Activated CD4-positive, alpha-beta T cell treated with anti-CD3 and anti-CD28 coated beads for 36 hours (primary cell): Measurements from ENCODE around the gene MBOAT2. TPM values are rescaled to one million over a fixed set of nuclear protein-coding genes. Genes with fewer than 3 reads are reported as not detected.
"Not testable (repeated sequence)": the region's sequence is repeated elsewhere in the genome, so short reads cannot be mapped to it uniquely, and the experiment has no call there.

ENCODE experiments used
- ATAC-seq: fragments of 200-7000 bp; cut with Tn5 transposase; one replicate; pipeline ENCODE4 v1.10.0; 2021; ENCODE audit warnings: mild to moderate bottlenecking, moderate library complexity
- CTCF ChIA-PET: fragments of 350-600 bp; sonication (Branson Sonifier 250); formaldehyde crosslinking; loops from one replicate; lab custom pipeline; 2021; ENCODE audit warnings: antibody characterized with exemption; lab: Charles Lee
- POLR2A ChIA-PET: fragments of 350-600 bp; sonication (Branson Sonifier 250); formaldehyde crosslinking; loops from one replicate; lab custom pipeline; 2021; ENCODE audit warnings: antibody characterized with exemption, inconsistent platforms; lab: Charles Lee
- DNase-seq: peaks from one replicate; pipeline ENCODE4 v3.0.0-alpha.2; 2020
- H3K27ac Mint-ChIP-seq: one replicate; pipeline ENCODE4 v1.8.0; 2021; ENCODE audit warnings: mixed read lengths
- H3K27me3 Mint-ChIP-seq: one replicate; pipeline ENCODE4 v1.8.0; 2021; ENCODE audit warnings: mixed read lengths
- H3K36me3 Mint-ChIP-seq: one replicate; pipeline ENCODE4 v1.8.0; 2021; ENCODE audit warnings: low read depth, mixed read lengths
- H3K4me1 Mint-ChIP-seq: one replicate; pipeline ENCODE4 v1.8.0; 2021; ENCODE audit warnings: mixed read lengths
- H3K4me3 Mint-ChIP-seq: one replicate; pipeline ENCODE4 v1.8.0; 2021; ENCODE audit warnings: mild to moderate bottlenecking, moderate library complexity, mixed read lengths
- H3K9me3 Mint-ChIP-seq: one replicate; pipeline ENCODE4 v1.8.0; 2021; ENCODE audit warnings: low read depth, mixed read lengths
- intact Hi-C, 2 experiments: fragments of 100-400 bp; cut with DNase I in 1 of 2; cut with micrococcal nuclease in 1 of 2; formaldehyde crosslinking; loops; one replicate each; pipeline versions ENCODE4 v1.14.2 to v1.15.1; 2022 to 2024; cut with DNase I, micrococcal nuclease
- total RNA-seq, 2 experiments: library from RNA; stranded (reverse); gene quantifications; one replicate each; pipeline ENCODE4 v1.2.3, GENCODE V29; 2021

Gene MBOAT2
- 1 to 10 TPM; 4.7 to 6.9 TPM for total RNA-seq

GRCh38 chr2:9003616-9004337, at the start of gene MBOAT2:
MBOAT2 (minus strand) TSS chr2:9003684; CDS start chr2:9003614, 70 bp downstream.
- DNase-seq (peak; percentile 89), ATAC-seq (peak; percentile 96)
- ChIA-PET CTCF (interaction anchor here (0.7 kb wide), 1 partner anchor 423 kb away, joined by 4 read pairs; no protein-coding TSS in a partner anchor), POLR2A (interaction anchor here (0.5 kb wide), 1 partner anchor 377 kb away, joined by 3 read pairs; no protein-coding TSS in a partner anchor)
- H3K4me1 Mint-ChIP-seq: peaks cover 11% of the 10 kb centered on the region
- H3K27me3 Mint-ChIP-seq: peaks cover 6% of the 10 kb centered on the region
- H3K9me3 Mint-ChIP-seq: no peaks in the 10 kb centered on the region
- H3K27ac Mint-ChIP-seq: peak within 1 kb of the TSS; percentile 64
- intact Hi-C loops: loop anchor here in 1 of 2 experiments (1.0 to 10.0 kb wide), 7 partner anchors 166 to 839 kb away; partner anchors contain the start of genes CPSF3, IAH1, ID2 and ITGB1BP1
- peaks cover 2% of the 10 kb centered on the region for H3K36me3 Mint-ChIP-seq
- H3K4me3 Mint-ChIP-seq: peak within 1 kb of the TSS; percentile 75

- CTCF ChIA-PET: no interaction called here
- H3K36me3 Mint-ChIP-seq: no peaks in the 10 kb centered on the region
- ATAC-seq (no peak), DNase-seq (no peak)
- H3K27me3 Mint-ChIP-seq: no peaks in the 10 kb centered on the region
- H3K4me1 Mint-ChIP-seq: peaks cover 7% of the 10 kb centered on the region
- intact Hi-C loops: no loop called here
- H3K4me3 Mint-ChIP-seq: no peak overlapping the region
- peaks cover 3% of the 10 kb centered on the region for H3K9me3 Mint-ChIP-seq
- POLR2A ChIA-PET: no interaction called here
- H3K27ac Mint-ChIP-seq: no peak overlapping the region
Observed at GRCh38 chr2:9052821-9053533, 49.5 kb upstream of the MBOAT2 start.

GRCh38 chr2:9051451-9051850, 48.0 kb upstream of the MBOAT2 start:
- intact Hi-C loops, CTCF ChIA-PET: not testable (repeated sequence)

GRCh38 chr2:9050122-9050809, 46.8 kb upstream of the MBOAT2 start:
- Mint-ChIP-seq H3K4me1 (peaks cover 2% of the 10 kb centered on the region), H3K9me3 (no peaks in the 10 kb centered on the region), H3K36me3 (no peaks in the 10 kb centered on the region), H3K27ac (no peak overlapping the region), H3K27me3 (no peaks in the 10 kb centered on the region), H3K4me3 (no peak overlapping the region)
- ChIA-PET CTCF (no interaction called here), POLR2A (no interaction called here)
- ATAC-seq (no peak), DNase-seq (no peak)
- intact Hi-C loops: no loop called here

More at GRCh38 chr2:9051451-9051850, 48.0 kb upstream of the MBOAT2 start:
- H3K27ac Mint-ChIP-seq, DNase-seq, H3K36me3 Mint-ChIP-seq, H3K4me1 Mint-ChIP-seq, H3K9me3 Mint-ChIP-seq, POLR2A ChIA-PET, ATAC-seq, H3K4me3 Mint-ChIP-seq, H3K27me3 Mint-ChIP-seq: not testable (repeated sequence)

- Mint-ChIP-seq H3K27ac (no peak overlapping the region), H3K4me3 (no peak overlapping the region), H3K9me3 (no peaks in the 10 kb centered on the region), H3K36me3 (no peaks in the 10 kb centered on the region), H3K27me3 (no peaks in the 10 kb centered on the region), H3K4me1 (no peaks in the 10 kb centered on the region)
- CTCF ChIA-PET: no interaction called here
- POLR2A ChIA-PET: no interaction called here
- no peak for ATAC-seq
- intact Hi-C loops: no loop called here
- no peak for DNase-seq
Observed at GRCh38 chr2:9045595-9045994, 42.1 kb upstream of the MBOAT2 start.

GRCh38 chr2:9043491-9043890, 40.0 kb upstream of the MBOAT2 start:
- DNase-seq, intact Hi-C loops, H3K4me3 Mint-ChIP-seq, H3K4me1 Mint-ChIP-seq, ATAC-seq, H3K27ac Mint-ChIP-seq, CTCF ChIA-PET, H3K36me3 Mint-ChIP-seq, H3K9me3 Mint-ChIP-seq, H3K27me3 Mint-ChIP-seq: not testable (repeated sequence)
- POLR2A ChIA-PET: interaction anchor here (0.6 kb wide), 1 partner anchor 289 kb away, joined by 3 read pairs; no protein-coding TSS in a partner anchor

GRCh38 chr2:9037166-9037565, 33.7 kb upstream of the MBOAT2 start:
- intact Hi-C loops: no loop called here
- Mint-ChIP-seq H3K27ac (no peak overlapping the region), H3K36me3 (no peaks in the 10 kb centered on the region), H3K4me3 (no peak overlapping the region), H3K27me3 (peaks cover 17% of the 10 kb centered on the region), H3K4me1 (peaks cover 12% of the 10 kb centered on the region), H3K9me3 (peaks cover 9% of the 10 kb centered on the region)
- ATAC-seq: no peak
- POLR2A ChIA-PET: no interaction called here
- DNase-seq: no peak
- CTCF ChIA-PET: no interaction called here

- DNase-seq (no peak), ATAC-seq (no peak)
- Mint-ChIP-seq H3K27ac (no peak overlapping the region), H3K4me1 (peaks cover 12% of the 10 kb centered on the region), H3K27me3 (peaks cover 23% of the 10 kb centered on the region), H3K4me3 (no peak overlapping the region), H3K9me3 (peaks cover 7% of the 10 kb centered on the region), H3K36me3 (no peaks in the 10 kb centered on the region)
- CTCF ChIA-PET: no interaction called here
- intact Hi-C loops: no loop called here
- POLR2A ChIA-PET: no interaction called here
Observed at GRCh38 chr2:9033385-9034168, 30.1 kb upstream of the MBOAT2 start.

GRCh38 chr2:9032536-9033255, 29.2 kb upstream of the MBOAT2 start:
- H3K4me1 Mint-ChIP-seq: peaks cover 12% of the 10 kb centered on the region
- no peak overlapping the region for H3K4me3 Mint-ChIP-seq
- intact Hi-C loops: no loop called here
- H3K9me3 Mint-ChIP-seq: no peaks in the 10 kb centered on the region
- POLR2A ChIA-PET: no interaction called here
- no peak for ATAC-seq
- peaks cover 20% of the 10 kb centered on the region for H3K27me3 Mint-ChIP-seq
- CTCF ChIA-PET: no interaction called here
- no peaks in the 10 kb centered on the region for H3K36me3 Mint-ChIP-seq
- no peak overlapping the region for H3K27ac Mint-ChIP-seq
- no peak for DNase-seq

- ATAC-seq (no peak), DNase-seq (no peak)
- no peak overlapping the region for H3K27ac Mint-ChIP-seq
- no peak overlapping the region for H3K4me3 Mint-ChIP-seq
- H3K9me3 Mint-ChIP-seq: no peaks in the 10 kb centered on the region
- CTCF ChIA-PET: no interaction called here
- peaks cover 12% of the 10 kb centered on the region for H3K4me1 Mint-ChIP-seq
- H3K36me3 Mint-ChIP-seq: no peaks in the 10 kb centered on the region
- POLR2A ChIA-PET: no interaction called here
- intact Hi-C loops: no loop called here
- H3K27me3 Mint-ChIP-seq: peaks cover 21% of the 10 kb centered on the region
Observed at GRCh38 chr2:9032121-9032520, 28.6 kb upstream of the MBOAT2 start.
